ENCODE measurements around the gene LPGAT1.

GRCh38 chr1:211752317-211752716 lies 78.2 kb downstream of the LPGAT1 start:
- no peak for TF ChIP-seq CTCF (IDR thresholded peaks at IDR 0.05; ENCODE audit: low read length)
- no peak for TF ChIP-seq EZH2 (optimal IDR thresholded peaks at IDR 0.05; ENCODE audit: low read depth, low read length)
- no peak for TF ChIP-seq EZH2phosphoT487 (IDR thresholded peaks at IDR 0.05; ENCODE audit: low read length)
